HEK293 (cell line): ENCODE results near the gene TDRD1.

Experiments
- ATF2 ChIP-seq: fragments of 450-650 bp; formaldehyde crosslinking; IDR thresholded peaks from 2 replicates; pipeline ENCODE4 v1.5.1; 2016; ENCODE audit warnings: missing biosample characterization, missing genetic modification characterization, low read depth
- CTCF ChIP-seq: fragments of 450-650 bp; formaldehyde crosslinking; IDR thresholded peaks from 2 replicates; pipeline ENCODE4 v1.5.1; 2016; ENCODE audit warnings: missing biosample characterization, missing genetic modification characterization
- SETDB1 ChIP-seq: IDR thresholded peaks from one replicate; pipeline ENCODE4 v1.6.1; 2017; ENCODE audit warnings: mild to moderate bottlenecking, low read length, moderate library complexity, mixed read lengths; ENCODE audit not compliant: insufficient read length
- ZBTB7A ChIP-seq: fragments of 450-650 bp; formaldehyde crosslinking; IDR thresholded peaks from 2 replicates; pipeline ENCODE4 v1.5.1; 2016; ENCODE audit warnings: low read depth, missing biosample characterization, missing genetic modification characterization
- ZNF416 ChIP-seq: fragments of 450-650 bp; formaldehyde crosslinking; IDR thresholded peaks from 2 replicates; pipeline ENCODE4 v1.5.1; 2016; ENCODE audit warnings: missing biosample characterization, missing genetic modification characterization
- ZNF660 ChIP-seq: fragments of 450-650 bp; IDR thresholded peaks from 2 replicates; pipeline ENCODE4 v1.5.1; 2018; ENCODE audit warnings: missing biosample characterization, mild to moderate bottlenecking, missing genetic modification characterization
- ZSCAN30 ChIP-seq: fragments of 450-650 bp; IDR thresholded peaks from 2 replicates; pipeline ENCODE4 v1.5.1; 2018; ENCODE audit warnings: missing biosample characterization, mild to moderate bottlenecking, missing genetic modification characterization, moderate library complexity

- TF ChIP-seq CTCF (no peak), ZNF416 (tag by site-specific recombination) (no peak), SETDB1 (no peak), ZBTB7A (tag by site-specific recombination) (no peak), ATF2 (tag by site-specific recombination) (no peak), ZNF660 (tag by site-specific recombination) (no peak), ZSCAN30 (tag by site-specific recombination) (no peak)
Observed at GRCh38 chr10:114206902-114207301, 27.7 kb downstream of the TDRD1 start.
